Fibroblast of upper back skin (primary cell): ENCODE data around the gene LNP1.
"Not testable (repeated sequence)": the region's sequence is repeated elsewhere in the genome, so short reads cannot be mapped to it uniquely, and the experiment has no call there.

Experiments
- DNase-seq: peaks from one replicate; pipeline ENCODE4 v3.0.0-alpha.2; 2013

Gene LNP1

DNA sequence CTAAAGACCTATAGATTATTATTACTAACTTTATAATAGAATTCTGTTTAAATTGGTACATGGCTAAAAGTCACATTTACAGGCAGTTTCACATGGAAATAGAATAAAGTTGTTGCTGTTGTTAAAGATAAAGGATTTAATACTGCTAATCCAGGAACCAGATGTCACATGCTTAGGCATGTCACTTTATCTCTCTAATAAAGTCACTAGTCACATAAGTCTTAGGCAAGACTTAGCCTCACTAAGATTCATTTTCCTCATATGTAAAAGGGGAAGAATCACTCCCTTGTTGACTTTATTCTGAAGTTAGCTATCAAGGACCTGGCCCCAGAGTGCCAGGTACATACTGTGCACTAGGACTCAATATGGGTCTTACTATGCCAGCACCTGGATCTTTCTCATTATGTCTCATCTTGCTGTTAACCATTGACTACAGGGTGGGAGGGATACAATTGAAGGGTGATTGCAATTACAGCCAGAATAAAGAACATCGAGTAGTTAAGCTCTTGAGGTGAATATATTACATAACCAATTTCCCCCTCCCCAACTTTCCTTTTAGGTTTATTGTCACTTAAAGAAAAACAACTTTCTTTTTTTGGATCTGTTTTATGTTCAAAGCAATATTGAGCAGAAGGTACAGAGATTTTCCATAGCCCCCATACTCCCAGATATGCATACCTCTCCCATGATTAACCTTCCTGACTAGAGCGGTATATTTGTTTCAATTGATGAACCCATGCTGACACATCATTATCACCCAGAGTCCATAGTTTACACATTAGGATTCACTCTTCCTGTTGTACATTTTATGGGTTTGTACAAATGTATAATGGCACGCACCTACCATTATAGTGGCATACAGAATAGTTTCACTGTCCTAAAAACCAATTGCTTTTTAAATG, 36.6 kb downstream of the LNP1 start:
- DNase-seq = no peak

DNA sequence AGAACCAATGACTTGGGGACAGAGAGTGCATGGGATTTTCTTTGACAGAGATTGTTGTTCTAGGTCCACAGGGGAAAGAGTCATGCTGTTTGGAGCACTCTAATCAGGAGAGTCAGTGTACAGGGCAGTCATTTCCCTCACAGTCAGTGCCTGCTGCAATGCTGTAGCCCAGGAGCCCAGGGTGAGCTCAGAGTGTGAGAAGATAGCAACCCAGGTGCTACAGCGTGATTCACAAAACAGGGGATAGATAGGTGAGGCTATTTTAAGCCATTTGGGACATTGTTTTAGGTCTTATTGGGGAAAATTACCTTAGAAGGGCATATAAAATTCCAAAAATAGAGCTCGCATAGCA, 37.3 kb downstream of the LNP1 start:
- DNase-seq = no peak

DNA sequence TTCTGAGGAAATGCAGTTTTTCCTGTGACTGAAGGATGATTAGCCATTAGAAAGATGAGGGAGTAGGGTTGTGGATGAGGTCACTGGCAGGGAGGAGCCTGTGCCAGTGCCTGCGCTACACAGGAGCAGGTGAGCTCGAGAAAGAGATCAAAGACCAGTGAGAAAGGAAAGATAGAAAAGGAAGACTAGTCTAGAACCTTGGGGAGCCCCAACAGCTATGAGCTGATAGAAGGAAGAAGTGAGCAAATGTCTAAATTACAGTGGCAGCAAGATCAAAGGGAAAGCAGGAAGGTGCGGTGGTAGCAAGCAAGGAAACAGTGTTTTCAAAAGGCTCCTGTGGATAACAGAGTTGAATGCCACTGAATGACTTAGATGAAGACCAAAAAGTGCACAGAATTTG, 39.6 kb downstream of the LNP1 start:
- no peak for DNase-seq

DNA sequence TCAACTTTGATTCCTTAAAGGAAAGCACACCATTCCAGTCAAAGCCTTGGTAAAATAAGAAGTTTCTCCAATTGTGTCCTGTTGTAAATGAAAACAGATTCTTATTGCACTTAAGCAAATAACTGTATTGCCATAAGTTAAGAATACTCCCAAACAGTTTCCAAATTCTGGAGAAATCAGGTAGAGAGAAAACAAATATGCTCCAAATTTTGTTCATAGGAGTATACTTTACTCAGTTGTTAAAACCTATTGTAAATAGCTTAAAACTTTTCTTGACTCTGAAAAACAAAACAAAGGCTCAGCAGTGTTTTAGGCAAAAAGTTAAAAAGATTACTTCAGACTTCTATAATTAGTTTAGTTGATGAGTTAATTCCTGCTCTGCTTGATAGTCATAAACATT, 42.4 kb downstream of the LNP1 start:
- no peak for DNase-seq

DNA sequence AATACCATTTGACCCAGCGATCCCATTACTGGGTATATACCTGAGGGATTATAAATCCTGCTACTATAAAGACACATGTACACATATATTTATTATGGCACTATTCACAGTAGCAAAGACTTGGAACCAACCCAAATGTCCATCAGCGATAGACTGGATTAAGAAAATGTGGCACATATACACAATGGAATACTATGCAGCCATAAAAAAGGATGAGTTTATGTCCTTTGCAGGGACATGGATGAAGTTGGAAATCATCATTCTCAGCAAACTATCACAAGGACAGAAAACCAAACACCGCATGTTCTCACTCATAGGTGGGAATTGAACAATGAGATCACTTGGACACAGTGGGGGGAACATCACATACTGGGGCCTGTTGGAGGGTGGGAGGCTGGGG, 45.7 kb downstream of the LNP1 start:
- DNase-seq = not testable (repeated sequence)

DNA sequence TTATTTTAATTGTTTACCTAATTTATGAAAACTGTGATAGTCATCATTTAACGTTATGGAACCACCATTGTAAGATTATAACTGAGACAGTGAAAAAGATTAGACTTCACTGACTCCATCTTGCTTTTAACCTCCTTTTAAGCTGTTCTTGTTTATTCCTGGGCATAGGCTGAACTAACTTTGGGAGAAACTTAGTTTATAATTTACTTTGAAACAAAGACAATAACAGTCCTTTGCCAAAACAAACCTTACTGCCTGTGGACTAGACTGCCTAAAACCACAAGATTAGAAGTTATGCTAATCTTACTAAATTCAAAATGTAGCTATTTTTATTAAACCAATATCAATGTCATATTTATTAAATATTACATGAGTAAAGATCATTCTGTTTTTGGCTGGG, 46.7 kb downstream of the LNP1 start:
- no peak for DNase-seq

DNA sequence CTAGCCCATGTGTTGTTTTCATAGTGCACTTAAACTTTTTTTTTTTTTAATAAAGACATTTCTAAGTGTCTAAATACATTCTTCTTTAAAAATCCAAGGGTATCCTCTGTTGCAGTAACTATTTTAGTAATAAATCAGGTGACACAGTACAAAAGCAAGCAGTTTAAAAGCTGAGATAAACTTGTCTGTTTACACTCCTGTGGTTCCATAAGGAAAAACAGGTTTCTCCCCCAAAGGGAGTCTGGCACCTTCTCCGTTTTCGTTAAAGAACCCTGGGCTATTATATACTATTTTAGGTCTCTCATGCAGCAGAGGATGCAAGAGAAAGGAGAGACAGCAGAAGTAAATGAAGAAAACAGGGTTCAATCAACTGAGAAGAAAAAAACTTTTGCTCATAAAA, 47.9 kb downstream of the LNP1 start:
- no peak for DNase-seq

DNA sequence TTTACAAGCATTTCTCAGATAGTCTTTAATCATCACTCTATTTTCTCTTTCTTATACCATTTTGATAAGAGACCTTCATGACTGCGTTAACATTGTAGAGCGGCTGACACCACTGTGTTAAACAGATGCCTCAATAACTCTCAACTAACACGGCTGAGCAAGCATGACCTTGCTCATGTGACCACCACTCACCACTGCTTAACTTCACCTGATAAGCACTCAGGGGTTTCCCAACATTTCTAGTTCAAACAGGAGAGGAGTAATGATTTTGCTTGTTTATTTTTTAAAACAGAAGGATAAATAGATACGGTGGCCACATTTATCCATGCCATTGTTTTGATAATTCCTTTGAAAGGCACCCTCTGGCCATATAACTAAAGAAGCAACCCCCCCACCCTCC, 53.3 kb downstream of the LNP1 start:
- DNase-seq = no peak

DNA sequence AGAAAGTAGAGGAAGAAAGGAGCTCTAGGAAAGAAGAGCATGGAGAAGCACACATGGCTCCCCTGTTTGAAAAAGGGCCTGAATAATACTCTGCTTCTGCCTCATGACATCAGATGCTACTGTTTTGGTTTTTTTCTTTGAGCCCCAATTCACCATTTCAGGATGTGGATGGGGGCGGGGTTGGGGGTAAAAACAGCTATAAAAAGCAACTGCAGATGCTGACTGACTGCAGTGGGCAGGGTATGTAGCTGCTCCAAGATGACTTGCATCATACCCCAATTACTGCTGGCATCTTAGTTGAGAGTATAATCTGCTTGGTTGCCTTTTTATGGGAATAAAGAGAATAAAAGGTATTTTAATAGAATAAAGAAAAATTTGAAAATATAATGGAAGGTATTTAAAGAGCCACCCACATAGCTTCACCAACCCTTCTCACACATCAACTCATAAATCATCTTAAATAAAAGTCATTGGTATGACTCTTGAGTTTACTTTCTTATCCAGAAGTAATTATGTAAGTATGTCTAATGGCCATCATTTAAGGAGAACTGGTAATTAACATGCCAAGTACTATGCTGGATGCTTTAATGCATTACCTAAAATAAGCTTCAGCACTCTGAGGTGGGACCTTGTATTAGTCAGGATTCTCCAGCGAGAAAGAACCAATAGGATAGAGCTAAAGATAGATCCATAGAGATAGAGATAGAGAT, 54.7 kb downstream of the LNP1 start:
- no peak for DNase-seq

DNA sequence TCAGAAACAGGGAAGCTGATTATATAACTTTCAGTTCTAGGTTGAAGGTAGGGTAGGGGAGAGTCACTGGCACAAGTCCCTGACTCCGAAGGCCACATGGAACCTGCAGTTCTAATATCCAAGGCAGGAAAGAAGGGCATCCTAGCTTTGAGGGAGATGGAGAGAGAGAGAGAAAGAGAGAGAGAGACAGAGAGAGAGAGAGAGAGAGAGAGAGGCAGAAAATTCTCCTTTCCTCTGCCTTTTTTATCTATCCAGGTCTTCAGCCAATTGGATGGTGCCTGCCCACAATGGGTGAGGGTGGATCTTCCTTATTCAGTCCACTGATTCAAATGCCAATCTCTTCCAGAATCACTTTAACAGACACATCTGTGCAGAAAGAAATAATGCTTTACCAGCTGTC, 55.4 kb downstream of the LNP1 start:
- DNase-seq = no peak

DNA sequence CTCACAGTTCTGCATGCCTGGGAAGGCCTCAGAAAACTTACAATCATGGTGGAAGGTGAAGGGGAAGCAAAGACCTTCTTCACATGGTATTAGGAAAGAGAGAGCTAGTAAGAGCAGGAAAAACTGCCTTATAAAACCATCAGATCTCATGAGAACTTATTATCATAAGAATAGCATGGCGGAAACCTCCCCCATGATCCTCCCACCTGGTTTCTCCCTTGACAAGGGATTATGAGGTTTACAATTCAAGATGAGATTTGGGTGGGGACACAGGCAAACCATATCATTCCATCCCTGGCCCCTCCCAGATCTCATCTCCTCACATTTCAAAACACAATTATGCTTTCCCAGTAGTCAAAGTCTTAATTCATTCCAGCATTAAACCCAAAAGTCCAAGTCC, 56.5 kb downstream of the LNP1 start:
- no peak for DNase-seq

DNA sequence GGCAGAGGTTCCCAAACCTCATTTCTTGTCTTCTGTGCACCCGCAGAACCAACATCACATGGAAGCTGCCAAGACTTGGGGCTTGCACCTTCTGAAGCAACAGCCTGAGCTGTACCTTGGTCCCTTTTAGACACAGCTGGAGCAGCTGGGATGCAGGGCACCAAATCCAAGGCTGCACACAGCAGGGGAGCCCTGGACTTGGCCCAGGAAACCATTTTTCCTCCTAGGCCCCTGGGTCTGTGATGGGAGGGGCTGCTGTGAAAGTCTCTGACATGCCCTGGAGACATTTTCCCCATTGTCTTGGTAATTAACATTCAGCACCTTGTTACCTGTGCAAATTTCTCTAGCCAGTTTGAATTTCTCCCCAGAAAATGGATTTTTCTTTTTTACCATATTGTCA, 57.5 kb downstream of the LNP1 start:
- DNase-seq = no peak

DNA sequence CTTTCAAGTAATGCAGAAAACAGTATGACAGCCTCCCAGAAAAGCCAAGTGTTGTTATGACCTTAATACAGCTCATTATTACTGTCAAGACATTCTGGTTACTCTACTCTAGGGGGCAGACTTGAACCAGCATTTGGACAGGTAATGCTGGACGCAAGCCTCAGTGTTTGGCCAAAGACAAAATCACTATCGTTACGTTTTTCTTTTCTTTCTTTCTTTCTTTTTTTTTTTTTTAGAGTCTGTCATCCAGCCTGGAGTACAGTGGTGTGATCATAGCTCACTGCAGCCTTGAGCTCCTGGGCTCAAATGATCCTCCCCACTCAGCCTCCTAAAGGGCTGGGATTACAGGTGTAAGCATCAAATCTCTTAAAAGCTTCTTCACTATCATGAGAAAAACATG, 61.7 kb downstream of the LNP1 start:
- DNase-seq = peak; percentile 77

DNA sequence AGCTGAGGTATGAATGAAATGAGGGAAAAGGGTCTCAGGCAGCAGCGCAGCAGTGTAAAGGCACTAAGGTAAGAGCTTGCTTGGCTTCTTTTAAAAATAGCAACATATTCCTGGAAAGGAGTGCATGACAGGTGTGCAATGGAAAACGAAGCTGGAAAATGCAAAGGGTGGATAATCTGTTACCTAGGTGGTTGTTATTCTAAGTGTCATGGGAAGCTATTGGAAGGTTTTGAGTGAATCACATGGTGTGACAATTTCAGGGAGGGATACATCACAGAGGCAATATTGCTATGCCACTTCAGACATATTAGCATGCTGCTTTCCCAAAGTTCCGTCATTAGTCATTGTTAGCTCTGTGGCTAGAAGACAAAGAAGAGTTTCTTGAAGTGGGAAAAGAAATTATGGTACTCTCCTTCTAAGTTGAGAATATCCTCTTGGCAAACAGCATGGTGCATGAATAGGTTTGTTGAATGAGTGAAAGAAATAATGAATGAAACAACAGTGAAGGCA, 62.4 kb downstream of the LNP1 start:
- no peak for DNase-seq

DNA sequence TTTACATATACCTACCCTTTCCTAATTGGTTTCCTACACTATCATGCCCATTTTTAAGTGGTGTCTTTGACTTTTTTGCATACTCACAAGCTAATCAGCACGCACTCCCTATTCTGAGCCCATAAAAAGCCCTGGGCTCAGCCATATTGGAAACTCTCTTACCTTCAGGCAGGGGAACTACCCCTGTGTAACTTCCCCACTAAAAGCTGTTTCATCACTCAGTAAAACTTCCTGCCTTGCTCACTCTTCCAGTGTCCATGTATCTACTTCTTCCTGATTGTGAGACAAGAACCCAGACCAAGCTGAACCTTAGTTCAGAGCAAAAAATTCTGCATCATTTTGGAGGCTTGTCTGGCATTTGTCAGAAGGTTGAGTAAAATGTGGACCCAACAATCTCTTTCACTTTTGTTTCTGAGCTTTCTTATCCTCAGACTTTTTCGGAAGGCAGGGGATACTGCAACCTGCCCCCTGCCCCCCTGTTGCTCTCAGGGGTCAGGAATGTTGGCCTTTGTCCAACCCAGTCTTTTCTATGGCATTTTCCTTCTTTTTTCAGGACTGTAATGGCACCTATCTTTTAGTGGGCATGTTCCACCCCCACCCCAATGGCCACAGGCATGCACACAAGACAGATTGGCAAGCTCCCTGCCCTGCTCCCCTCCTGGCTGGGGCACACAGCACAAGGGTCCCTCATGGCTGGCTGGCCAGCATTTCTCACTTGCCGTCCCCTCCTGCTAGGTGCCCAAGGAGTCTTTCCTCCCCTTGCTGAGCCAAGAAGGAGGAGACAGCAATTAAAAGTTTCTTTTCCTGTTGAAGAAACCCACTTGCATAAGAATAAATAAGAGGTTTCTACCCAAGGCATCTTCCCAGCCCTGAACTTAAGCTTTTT, 64.8 kb downstream of the LNP1 start:
- DNase-seq = no peak

DNA sequence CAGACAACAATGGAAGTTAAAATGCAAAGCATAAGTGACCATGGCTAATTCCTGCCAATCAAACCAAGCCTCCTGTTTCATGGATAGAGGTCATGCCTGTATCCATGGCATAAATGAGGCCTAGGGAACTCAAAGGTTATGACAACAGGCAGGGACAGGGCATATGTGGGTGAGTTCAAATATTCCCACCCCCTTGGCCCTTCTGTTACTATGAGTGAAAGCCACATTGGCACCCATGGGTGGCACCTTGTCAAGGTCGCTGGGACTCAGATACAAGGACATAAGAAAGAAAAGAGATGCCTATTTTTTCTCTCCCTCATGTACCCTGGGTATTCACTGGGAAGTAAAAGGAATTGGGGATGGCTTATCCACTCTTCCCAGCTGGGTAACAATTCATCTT, 65.8 kb downstream of the LNP1 start:
- no peak for DNase-seq

DNA sequence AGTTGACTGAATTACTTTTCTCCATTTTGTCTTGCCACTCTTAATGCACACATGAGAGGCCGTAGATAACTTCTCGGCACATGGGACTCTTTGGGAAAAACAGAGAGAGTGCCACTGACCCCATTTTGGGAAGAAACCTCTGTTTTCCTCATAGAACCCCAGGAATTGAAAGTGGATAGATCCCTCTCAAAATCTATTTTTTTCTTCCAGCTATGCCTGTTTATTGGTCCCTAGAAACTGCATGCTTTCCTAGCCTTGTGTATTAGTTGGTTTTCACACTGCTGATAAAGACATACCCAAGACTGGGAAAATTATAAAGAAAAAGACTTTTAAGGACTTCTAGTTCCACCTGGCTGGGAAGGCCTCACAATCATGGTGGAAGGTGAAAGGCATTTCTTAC, 67.3 kb downstream of the LNP1 start:
- DNase-seq = no peak

DNA sequence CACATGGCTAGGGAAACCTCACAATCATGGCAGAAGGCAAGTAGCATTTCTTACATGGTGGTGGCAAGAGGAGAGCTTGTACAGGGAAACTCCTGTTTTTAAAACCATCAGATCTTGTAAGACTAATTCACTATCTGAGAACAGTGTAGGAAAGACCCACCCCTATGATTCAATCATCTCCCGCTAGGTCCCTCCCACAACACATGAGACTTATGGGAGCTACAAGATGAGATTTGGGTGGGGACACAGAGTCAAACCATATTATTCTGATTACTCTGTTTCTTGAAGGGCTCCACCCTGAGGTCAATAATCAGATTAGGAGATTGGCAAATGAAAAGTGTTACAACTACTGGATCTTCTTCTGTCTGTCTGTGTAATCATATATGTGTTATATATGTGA, 69.6 kb downstream of the LNP1 start:
- DNase-seq = no peak

DNA sequence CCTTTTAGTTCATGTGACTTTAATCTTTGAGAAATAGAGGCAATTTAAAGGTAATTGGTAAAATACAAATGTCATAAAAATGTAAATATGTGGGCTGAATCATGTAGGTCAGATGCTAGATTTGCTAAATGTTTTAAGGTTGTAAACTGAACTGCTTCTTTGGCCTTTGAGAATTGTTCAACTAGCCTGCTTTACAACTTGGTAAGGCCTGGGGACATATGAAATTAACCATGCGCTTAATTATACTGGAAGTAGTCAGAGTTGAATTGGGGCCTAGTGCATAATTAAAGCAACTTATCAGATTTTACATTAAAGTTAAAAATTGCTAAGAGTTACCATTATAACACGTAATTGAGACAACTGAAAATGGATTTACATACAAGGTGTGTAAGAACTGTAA, 70.1 kb downstream of the LNP1 start:
- no peak for DNase-seq

DNA sequence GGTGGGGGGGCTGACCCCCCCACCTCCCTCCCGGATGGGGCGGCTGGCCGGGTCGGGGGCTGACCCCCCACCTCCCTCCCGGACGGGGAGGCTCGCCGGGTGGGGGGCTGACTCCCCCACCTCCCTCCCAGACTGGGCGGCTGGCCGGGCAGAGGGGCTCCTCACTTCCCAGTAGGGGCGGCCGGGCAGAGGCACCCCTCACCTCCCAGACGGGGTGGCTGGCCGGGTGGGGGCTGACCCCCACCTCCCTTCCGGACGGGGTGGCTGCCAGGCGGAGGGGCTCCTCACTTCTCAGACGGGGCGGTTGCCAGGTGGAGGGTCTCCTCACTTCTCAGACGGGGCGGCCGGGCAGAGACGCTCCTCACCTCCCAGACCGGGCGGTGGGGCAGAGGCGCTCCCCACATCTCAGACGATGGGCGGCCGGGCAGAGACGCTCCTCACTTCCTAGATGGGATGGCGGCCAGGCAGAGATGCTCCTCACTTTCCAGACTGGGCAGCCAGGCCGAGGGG, 76.6 kb downstream of the LNP1 start:
- DNase-seq = not testable (repeated sequence)

DNA sequence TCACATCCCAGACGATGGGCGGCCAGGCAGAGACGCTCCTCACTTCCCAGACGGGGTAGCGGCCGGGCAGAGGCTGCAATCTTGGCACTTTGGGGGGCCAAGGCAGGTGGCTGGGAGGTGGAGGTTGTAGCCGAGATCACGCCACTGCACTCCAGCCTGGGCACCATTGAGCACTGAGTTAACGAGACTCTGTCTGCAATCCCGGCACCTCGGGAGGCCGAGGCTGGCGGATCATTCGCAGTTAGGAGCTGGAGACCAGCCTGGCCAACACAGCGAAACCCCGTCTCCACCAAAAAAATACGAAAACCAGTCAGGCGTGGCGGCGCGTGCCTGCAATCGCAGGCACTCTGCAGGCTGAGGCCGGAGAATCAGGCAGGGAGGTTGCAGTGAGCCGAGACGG, 77.2 kb downstream of the LNP1 start:
- DNase-seq = not testable (repeated sequence)

DNA sequence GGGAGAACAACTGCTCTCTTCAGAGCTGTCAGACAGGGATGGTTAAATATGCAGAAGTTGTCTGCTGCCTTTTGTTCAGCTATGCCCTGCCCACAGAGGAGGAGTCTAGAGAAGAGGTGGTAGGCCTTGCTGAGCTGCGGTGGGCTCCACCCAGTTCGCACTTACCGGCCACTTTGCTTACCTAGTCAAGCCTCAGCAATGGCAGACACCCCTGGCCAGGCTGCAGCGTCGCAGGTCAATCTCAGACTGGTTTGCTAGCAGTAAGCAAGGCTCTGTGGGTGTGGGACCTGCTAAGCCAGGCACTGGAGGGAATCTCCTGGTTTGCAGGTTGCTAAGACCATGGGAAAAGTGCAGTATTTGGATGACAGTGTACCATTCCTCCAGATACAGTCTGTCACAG, 78.7 kb downstream of the LNP1 start:
- DNase-seq = no peak

DNA sequence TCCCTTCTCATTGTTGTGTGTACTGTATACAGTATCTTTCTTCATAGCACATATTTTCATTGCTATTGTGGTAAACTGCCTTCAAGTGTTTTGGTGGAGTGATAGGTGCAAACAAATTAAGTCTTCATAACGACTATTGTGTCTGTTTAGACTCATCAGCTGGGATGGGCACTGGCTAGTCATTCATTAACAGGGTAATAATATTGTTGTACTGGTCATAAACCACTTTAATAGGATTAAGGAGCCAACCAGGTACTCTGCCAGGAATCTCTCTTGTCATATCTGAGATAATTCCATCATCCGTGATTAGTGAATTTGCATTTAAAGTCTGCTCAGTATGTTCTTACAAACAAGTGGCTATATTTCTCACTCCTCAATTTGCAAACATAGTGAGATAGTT, 80.8 kb downstream of the LNP1 start:
- no peak for DNase-seq
